ENCODE results near the gene RNF11.

The RNF11 gene

DNA sequence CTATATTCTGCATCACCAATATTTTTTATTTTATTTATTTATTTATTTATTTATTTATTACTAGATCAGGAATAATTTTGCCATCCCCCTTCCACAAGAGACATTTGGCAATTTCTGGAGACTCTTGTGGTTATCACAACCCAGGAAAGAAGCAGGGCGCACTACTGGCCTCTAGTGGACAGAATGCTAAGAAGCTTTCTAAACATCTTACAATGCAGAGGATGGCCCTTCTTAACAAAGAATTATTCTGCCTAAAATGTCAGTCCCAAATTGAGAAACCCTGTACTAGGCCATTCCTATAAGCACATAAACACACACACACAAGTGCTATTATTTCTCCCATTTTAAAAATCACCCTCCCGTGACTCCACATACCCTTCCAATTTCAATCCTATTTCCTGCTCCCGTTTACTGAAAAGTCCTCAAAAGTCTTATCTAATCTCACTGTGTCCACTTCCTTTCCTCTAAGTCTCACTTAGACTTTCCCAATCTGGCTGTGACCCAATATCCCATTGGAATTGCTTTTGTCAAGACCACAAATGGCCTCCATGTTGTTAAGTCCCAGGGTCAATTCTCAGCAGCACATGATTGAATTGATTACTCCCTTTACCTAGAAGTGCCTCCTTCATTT is 43.7 kb upstream of the RNF11 start:
- TF ChIP-seq FOXP2 (optimal IDR thresholded peaks at IDR 0.05; ENCODE audit: borderline replicate concordance, extremely low read depth, extremely low read length, insufficient read depth): no peak
- no peak for TF ChIP-seq POLR2AphosphoS5 (IDR thresholded peaks at IDR 0.05; ENCODE audit: low read depth, low read length)
- no peak for TF ChIP-seq SIN3A (IDR thresholded peaks at IDR 0.05; ENCODE audit: borderline replicate concordance, insufficient read depth, low read length)
- TF ChIP-seq TAF1 (IDR thresholded peaks at IDR 0.05; ENCODE audit: borderline replicate concordance, insufficient read depth, low read length): no peak
- TF ChIP-seq, protein P1, sequence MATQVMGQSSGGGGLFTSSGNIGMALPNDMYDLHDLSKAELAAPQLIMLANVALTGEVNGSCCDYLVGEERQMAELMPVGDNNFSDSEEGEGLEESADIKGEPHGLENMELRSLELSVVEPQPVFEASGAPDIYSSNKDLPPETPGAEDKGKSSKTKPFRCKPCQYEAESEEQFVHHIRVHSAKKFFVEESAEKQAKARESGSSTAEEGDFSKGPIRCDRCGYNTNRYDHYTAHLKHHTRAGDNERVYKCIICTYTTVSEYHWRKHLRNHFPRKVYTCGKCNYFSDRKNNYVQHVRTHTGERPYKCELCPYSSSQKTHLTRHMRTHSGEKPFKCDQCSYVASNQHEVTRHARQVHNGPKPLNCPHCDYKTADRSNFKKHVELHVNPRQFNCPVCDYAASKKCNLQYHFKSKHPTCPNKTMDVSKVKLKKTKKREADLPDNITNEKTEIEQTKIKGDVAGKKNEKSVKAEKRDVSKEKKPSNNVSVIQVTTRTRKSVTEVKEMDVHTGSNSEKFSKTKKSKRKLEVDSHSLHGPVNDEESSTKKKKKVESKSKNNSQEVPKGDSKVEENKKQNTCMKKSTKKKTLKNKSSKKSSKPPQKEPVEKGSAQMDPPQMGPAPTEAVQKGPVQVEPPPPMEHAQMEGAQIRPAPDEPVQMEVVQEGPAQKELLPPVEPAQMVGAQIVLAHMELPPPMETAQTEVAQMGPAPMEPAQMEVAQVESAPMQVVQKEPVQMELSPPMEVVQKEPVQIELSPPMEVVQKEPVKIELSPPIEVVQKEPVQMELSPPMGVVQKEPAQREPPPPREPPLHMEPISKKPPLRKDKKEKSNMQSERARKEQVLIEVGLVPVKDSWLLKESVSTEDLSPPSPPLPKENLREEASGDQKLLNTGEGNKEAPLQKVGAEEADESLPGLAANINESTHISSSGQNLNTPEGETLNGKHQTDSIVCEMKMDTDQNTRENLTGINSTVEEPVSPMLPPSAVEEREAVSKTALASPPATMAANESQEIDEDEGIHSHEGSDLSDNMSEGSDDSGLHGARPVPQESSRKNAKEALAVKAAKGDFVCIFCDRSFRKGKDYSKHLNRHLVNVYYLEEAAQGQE (IDR thresholded peaks at IDR 0.05; ENCODE audit: insufficient read depth in 1 of 2, low read depth in 2 of 2, low read length in 2 of 2): no peak

DNA sequence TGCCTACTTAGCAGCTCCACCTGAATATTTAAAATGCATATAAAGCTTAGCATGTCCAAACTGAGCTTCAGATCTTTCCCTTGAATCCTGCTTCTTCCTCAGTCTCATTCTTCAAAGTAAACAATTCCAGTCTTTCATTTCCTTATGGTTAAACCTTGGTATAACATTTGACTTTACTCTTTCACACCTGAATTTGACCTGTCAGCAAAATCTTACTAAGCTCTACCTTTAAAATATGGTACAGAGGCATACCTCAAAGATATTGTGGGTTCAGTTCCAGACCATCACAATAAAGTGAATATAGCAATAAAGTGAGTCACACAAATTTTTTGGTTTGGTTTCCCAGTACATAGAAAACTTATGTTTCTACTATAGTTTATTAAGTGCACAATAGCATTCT is 42.5 kb upstream of the RNF11 start:
- TF ChIP-seq, protein P1 (IDR thresholded peaks at IDR 0.05; ENCODE audit: insufficient read depth in 1 of 2, low read depth in 2 of 2, low read length in 2 of 2): no peak
- TF ChIP-seq TAF1 (IDR thresholded peaks at IDR 0.05; ENCODE audit: borderline replicate concordance, insufficient read depth, low read length): no peak
- no peak for TF ChIP-seq SIN3A (IDR thresholded peaks at IDR 0.05; ENCODE audit: borderline replicate concordance, insufficient read depth, low read length)
- no peak for TF ChIP-seq FOXP2 (optimal IDR thresholded peaks at IDR 0.05; ENCODE audit: borderline replicate concordance, extremely low read depth, extremely low read length, insufficient read depth)
- no peak for TF ChIP-seq POLR2AphosphoS5 (IDR thresholded peaks at IDR 0.05; ENCODE audit: low read depth, low read length)

DNA sequence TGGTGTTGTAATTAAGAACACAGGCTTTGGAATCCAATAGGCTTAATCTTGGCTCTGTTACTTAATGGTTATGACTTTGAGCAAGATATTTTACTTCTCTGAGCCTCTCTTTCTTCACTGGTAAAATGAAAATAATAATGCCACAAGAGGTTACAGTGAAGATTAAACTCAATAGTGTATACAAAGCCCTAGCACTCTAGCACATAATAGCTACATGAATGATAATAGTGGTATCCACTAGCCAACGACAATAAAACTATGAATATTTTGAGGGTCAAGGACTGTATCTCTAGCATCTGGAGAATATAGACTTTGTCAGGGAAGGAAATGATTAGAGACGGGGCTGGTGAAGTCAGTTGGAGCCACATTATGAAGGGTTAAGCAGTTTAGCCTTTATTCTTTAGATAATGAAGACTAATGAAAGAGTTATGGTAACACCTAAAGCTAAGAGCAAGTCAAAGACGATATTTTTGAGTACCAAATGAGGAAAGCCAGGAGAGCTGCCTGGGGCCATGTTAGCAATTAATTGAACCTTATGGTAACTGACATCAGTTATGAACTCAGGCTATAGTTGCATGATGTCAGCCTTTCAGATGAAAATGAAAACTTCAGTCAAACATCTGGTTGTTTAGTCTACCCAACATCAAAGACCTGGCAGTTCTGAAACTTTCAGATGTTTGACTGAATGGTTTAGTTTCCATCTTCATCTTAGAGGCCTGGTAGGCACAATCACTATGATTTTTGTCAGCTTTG is 32.8 kb upstream of the RNF11 start:
- TF ChIP-seq SIN3A (IDR thresholded peaks at IDR 0.05; ENCODE audit: borderline replicate concordance, insufficient read depth, low read length) (no peak), POLR2AphosphoS5 (IDR thresholded peaks at IDR 0.05; ENCODE audit: low read depth, low read length) (no peak), FOXP2 (optimal IDR thresholded peaks at IDR 0.05; ENCODE audit: borderline replicate concordance, extremely low read depth, extremely low read length, insufficient read depth) (no peak), TAF1 (IDR thresholded peaks at IDR 0.05; ENCODE audit: borderline replicate concordance, insufficient read depth, low read length) (no peak)
- TF ChIP-seq, protein P1 (IDR thresholded peaks at IDR 0.05; ENCODE audit: insufficient read depth in 1 of 2, low read depth in 2 of 2, low read length in 2 of 2): no peak

DNA sequence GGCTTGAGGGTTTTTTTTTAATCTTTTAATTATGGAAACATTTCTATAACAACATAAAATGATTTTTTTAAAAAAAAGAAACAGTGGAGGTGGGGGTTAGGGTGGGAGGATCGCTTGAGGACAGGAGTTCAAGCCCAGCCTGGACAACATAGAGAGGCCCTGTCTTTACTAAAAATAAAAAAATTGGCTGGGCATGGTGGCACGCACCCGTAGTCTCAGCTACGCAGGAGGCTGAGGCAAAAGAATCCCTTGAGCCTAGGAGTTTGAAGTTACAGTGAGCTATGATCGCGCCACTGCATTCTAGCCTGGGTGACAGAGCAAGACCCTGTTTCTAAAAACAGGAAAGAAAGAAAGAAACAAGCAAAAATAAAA is 32.2 kb upstream of the RNF11 start:
- TF ChIP-seq POLR2AphosphoS5 (IDR thresholded peaks at IDR 0.05; ENCODE audit: low read depth, low read length) (no peak), SIN3A (IDR thresholded peaks at IDR 0.05; ENCODE audit: borderline replicate concordance, insufficient read depth, low read length) (no peak), TAF1 (IDR thresholded peaks at IDR 0.05; ENCODE audit: borderline replicate concordance, insufficient read depth, low read length) (no peak), FOXP2 (optimal IDR thresholded peaks at IDR 0.05; ENCODE audit: borderline replicate concordance, extremely low read depth, extremely low read length, insufficient read depth) (no peak)
- TF ChIP-seq, protein P1 (IDR thresholded peaks at IDR 0.05; ENCODE audit: insufficient read depth in 1 of 2, low read depth in 2 of 2, low read length in 2 of 2): no peak

All from PFSK-1 (cell line).